ENCODE data around the gene PLXNA4. TPM values are rescaled to one million over a fixed set of nuclear protein-coding genes. Genes with fewer than 3 reads are reported as not detected.
A peak's percentile ranks its signal among the peaks of the same experiment; 100 is the strongest.

The PLXNA4 gene
- total RNA-seq, 1 donor from 2014 or later = 34.9 TPM

DNA sequence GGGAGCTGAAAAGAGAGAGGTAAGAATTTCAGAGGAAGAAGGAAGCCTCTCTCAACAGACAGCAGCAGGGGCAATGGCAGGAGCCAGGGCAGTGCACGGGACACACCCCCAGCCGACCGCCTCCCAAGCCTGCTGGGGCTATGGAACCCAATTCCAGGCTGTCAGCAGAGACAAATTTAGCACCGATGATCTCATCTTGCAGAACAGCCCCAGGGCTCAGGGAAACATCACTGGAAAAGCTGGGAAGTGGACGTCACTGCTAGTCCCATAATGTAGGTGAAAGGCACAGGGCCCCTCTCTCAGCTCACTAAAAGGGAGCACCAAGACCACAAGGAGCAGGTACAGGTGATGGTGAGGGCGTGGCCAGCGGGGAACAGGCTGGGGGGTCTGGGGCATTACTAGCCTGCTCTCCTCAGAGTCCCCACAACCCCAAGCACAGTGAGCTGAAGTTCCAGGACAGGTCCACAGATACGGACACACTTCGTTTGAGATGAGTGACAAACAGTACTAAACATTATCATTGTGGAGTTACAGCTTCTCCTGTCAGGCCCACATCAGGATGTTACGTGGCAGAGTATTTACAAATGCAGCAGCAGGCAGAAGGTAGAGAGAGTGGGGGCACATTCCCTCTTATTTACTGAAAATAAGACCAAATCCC, 103.7 kb downstream of the PLXNA4 start:
- DNase-seq (ENCODE audit: low spot score) = peak; percentile 93

DNA sequence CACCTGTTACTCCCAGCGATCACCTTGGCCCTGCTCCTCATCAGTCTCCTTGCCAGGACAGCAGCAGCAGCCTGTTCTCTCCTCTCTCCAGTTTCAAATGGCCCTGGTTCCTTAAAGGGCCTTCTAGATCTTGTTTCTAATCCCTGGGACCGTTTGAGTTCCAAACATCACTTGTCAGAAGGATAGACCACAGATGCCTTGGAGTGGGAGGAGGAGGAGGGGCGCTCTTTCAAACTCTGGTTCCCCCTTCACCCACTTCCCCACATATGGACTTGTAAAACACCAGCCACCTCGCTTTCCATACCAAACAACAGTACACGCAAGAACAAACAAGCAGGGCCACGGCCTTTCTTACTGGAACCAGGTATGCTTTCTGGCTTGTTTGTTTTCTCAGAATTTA, 104.8 kb downstream of the PLXNA4 start:
- DNase-seq (ENCODE audit: low spot score) = no peak

DNA sequence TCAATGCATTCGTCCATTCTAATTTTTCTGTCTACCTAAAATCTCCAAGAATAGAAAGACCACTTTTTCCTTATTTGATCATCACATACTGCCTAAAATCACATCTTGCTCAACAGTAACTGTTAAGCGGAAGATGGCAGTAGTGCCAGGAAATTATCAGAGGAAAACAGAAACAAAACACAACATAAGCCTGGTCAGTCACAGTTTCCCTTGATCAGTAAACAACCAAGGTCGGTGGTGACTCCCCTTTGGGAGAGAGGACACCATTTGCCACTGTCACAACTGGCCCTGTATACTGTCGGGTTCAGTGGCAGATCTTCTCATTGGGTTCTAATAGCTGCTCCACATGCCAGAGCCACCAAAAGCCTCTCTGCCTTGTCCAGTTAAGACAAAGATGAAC, 106.6 kb downstream of the PLXNA4 start:
- no peak for DNase-seq (ENCODE audit: low spot score)

DNA sequence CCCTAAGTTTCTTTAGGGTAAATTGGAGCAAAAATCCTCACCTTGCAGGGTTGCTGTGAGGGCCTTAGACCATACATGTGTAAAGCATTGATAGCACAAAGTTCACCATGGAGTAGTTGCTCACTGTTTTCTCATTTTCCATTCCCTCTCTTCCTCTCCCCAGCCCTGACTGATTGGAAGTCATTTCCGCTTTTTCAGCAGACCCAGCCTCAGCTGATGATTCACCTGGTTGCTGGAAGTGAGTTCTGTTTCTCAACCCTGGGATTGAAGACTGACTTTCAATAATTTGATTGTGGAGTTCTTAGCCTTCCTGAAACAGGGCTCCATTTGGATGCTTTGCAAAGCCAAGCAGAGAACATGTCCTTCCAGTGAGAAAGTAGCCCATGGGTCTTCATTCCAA, 107.0 kb downstream of the PLXNA4 start:
- DNase-seq (ENCODE audit: low spot score) = no peak

DNA sequence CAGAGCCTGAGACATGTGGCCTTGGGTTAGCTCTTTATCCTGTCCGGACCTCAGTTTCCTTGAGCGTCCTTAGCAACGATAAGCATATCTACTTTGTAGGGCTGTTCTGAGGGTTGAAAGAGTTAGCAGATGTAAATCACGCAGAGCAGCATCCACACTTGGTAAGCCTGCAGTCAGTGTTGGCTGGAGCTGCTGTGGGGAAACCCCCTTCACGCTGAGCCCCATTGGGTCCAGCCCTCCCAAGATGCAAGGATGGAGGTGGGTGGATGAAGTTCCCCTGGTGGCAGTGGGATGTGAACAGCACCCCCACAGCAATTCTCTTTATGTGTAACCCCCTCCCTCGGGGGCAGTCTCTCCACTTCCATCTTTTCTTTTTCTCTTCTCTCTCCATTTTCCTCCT, 109.9 kb downstream of the PLXNA4 start:
- DNase-seq (ENCODE audit: low spot score) = no peak

DNA sequence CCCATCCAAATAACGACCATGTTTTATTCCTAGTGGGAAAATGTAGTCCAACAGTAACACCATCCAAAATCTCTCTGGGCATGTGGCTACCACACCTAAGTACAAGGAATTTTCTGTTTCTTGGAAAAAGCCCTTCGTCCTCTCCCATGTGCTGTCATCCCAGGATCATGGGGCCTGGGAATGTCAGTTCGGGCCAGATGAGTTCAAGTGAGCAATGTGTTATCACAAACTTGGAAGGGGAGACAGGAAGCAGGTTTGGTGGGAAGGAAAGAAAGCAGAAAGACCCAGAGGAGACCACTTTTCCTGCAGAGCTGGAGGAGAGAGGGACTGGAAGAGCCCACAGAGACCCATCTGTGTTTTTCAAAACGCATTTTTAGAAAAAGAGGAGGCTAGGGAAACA, 110.8 kb downstream of the PLXNA4 start:
- no peak for DNase-seq (ENCODE audit: low spot score)

DNA sequence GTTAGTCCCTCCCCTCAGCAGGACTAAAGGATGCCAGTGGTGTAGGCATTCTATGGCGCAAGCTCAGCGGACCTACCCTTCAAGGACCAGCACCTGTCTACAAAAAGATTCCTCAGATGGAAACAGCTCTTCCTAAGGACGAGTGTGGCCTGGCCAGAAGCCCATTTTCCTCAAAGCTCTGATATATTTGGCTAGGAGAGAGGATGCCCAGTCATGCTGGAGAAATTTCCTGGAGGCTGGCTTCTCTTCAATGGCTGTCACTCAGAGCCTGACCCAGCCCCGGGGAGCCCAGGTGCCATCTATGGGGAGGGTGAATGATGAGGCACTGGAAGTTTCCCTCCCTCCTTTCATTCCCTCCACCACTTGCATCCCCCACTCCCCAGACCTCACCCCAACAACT, 111.5 kb downstream of the PLXNA4 start:
- DNase-seq (ENCODE audit: low spot score) = no peak

DNA sequence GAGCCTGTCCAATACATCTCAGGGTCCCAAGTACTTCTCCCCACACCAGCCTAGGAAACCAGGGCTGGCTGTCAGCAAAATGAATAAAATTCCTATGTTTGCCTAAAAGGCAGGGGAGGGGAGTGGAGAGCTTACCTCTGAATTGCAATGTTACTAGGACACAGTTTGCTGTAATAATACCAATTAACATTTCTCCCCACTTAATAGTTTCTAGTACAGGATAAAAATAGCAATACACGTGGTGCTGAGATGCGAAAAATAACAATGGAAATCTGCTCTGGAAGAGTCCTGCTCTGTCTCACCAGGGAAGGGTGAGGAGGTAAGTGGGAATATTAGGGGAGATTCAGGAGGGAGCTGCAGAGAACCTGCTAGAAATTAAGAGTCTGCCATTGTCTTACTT, 112.3 kb downstream of the PLXNA4 start:
- no peak for DNase-seq (ENCODE audit: low spot score)

DNA sequence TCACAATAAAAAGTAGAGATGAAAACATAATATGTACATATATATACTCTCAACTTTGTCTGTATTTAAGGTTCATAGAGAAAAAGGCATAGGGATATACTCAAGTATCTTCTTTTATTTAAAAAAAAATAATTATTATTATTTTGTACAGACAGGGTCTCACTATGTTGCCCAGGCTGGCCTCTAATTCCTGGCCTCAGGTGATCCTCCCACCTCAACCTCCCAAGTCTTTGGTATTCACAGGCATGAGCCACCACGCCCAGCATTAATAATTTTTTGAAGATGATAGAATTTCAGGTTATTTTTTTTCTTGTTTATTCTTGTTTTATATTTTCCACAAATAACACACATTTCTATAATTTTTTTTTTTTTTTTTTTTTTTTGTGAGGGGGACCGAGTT, 113.8 kb downstream of the PLXNA4 start:
- DNase-seq (ENCODE audit: low spot score) = no peak

DNA sequence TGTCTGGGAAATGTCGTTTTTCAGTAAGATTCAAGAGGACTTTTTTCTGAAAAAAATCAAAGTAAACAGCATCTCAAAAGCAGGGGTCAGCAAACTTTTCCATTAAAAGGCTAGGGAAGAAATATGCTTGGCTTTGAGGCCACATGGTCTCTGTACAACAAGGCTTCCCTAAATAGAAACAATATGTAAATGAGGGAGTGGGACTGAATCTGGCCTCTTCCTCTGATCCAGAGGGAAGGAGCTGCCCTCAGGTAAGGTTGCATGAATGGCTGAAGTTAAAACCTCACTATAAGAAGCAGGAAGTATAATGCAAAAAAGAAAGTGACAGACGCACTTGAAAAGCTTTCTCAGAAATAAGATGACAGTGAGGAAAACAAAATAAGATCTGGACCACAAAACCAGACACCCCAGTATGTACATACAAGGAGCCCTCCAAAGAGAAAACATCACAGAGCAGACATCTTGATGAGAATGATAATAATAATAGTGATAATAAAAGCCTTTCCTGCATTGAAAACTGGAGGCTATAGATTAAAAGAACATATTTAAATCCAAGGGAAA, 115.2 kb downstream of the PLXNA4 start:
- no peak for DNase-seq (ENCODE audit: low spot score)

DNA sequence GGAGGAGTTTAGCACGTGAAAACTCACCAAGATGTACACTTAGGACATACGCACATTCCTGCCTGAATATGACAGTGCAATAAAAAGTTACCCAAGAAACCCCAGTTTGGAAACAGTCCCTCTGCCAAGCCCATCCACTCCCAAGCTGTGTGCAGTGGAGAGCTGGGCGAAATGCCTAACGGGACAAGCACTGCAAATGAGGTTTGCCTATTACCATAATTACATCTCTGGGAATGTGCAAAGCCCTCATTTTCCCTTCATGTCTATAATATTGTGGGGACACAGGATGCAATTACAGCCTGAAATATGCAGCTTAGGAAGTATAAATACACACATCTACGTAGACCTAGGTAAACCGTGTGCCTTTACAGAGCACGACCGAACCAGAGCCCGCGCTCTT, 117.5 kb downstream of the PLXNA4 start:
- no peak for DNase-seq (ENCODE audit: low spot score)

DNA sequence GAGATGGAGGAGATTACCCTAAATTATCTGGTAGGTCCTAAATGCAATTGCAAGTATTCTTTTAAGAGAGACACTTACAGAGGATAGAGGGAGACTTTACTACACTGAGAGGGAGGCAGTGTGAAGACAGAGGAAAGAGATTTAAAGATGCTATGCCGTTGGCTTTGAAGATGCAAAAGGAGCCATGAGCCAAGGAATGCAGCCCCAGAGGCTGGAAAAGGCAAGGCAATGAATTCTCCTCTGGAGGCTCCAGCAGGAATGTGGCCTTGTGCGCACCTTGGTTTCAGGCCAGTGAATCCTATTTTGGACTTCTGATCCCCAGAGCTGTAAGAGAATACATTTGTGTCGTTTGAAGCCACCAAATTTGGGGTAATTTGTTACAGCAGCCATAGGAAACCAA, 118.6 kb downstream of the PLXNA4 start:
- no peak for DNase-seq (ENCODE audit: low spot score)

DNA sequence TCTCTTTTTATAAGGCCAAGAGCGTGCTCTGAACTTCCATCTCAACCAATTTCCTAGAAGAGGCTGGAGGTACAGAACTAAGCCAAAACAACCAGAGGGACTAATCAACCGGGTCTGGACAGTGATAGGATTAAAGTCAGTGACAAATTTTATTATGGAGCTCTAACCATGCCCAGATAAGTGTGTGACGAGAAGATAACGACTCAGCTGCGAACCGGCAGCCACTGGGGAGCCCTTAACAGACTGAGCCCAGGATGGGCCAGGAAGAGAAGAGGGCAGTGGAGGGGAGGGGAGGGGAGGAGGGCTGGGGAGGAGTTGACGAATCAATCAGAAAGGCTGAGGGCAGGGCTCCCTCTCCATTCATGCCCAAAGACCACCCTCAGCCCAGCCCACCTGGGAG, 119.9 kb downstream of the PLXNA4 start:
- DNase-seq (ENCODE audit: low spot score) = no peak

DNA sequence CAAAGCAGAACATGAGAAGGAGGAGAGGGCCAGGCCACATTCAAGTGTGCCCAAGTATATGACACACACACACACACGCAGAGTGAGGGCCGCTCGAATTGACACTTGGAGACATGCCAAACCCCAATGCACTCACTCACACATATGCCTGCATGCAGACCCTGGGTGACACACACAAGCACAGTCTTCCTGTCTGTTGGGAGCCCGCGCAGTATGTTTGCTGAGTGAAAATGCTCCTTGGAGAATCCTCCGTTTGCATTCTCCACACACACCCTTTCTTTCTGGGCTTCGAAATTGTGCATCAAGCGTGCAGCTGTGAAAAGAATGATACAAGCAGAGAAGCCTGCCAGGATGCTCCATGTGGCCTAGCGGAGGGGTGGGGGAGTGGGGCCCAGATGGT, 120.9 kb downstream of the PLXNA4 start:
- DNase-seq (ENCODE audit: low spot score) = no peak

DNA sequence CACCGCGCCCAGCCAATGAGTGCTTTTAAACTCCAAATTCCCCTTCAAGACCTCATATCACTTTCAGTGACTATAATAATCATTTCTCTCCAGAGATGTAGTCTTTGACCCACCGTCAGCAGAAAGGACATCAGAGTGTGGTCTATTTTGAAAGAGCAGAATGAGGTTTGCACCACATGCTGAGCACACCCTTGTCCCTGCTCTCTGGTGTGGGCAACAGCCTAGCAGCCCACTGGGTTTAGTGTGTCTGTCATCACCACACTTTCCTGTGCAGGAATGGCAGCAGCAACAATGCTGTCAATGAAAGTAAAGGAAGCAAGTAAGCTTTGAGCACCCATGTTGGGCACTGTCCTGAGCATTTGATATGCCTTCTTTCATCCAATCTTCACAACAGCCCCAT, 122.4 kb downstream of the PLXNA4 start:
- no peak for DNase-seq (ENCODE audit: low spot score)

DNA sequence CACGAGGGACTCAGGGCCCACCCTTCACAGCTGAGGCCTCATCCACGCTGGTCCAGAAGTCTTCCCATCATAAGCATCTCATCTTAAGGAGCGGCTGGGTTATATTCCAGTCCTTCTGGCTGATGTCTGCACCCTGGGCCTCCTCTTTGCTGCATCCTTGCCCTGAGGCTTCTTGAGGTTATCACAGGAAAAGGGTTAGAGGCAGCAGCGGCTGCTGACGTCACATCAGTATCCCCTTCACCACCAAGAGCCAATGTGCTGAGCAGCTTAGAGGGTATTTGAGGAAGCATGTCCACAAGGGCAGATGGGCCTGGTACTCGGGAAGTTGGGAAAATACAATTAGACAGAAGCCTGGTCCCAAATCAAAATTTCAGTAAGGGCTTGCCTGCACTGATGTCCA, 125.1 kb downstream of the PLXNA4 start:
- DNase-seq (ENCODE audit: low spot score) = no peak

DNA sequence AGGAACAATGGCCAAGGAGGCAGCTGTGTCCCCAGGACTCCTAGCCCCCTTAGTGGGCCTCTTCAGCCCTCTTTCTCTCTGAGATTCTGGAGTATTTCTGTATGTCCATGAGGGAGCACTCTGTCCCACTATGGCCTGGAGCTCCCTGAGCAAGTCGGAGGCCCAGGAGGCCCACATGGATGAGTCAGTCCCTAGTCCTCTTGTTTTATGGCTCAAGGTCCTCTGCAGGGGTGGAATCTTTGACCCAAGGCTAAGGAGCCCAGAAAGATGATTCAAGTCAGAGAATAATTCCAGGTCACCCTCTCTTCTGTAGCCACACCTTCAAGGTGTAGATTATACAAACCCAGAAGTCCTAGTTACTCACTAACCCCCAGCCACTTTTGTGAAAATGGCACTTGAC, 125.6 kb downstream of the PLXNA4 start:
- DNase-seq (ENCODE audit: low spot score) = no peak

DNA sequence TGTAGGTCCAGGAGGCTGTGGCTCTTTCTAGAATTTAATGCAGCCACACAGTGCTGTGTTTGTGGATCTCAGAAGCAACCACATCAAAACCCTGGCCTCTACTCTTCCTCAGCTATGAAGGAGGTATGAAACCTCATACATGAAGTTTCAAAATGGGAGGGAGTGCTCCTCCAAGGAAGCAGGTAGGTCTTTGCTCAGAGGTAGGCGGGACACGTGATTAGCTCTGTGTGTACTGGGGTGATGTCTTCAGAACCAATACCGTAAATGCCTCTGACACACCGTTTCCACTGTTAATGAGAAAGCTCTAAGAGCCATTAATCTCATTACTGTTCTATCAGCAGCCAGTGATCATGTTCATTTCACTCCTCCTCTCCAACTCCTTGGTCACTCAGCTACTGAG, 126.1 kb downstream of the PLXNA4 start:
- DNase-seq (ENCODE audit: low spot score) = no peak

DNA sequence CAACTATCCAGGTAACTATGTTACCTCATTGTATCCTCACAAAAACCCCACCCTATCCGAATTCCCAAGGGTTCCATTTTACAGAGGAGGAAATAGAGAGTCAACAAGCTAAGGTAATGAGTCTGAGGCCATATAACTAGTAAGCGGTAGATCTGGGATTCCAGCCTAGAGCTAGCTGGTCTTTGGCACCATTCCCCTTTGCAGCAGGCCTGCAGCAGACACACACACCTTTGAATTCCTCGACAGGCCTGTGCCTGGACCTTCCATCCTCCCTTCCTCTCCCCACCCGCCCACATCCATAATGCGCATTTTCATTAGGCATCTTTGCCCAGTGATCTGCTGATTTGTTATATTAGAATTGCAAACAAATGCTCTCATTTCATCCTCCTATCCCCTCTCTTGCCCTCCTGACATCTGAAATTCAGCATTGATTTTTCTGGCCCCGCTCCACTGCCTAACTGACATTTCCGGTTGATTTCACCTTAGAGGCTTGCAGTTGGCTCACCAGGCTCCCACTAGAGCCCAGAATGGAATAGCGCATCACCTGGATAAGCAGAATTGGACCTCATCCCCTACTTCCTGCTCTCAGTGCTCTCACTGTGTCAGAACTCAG, 129.5 kb downstream of the PLXNA4 start:
- DNase-seq (ENCODE audit: low spot score) = no peak

DNA sequence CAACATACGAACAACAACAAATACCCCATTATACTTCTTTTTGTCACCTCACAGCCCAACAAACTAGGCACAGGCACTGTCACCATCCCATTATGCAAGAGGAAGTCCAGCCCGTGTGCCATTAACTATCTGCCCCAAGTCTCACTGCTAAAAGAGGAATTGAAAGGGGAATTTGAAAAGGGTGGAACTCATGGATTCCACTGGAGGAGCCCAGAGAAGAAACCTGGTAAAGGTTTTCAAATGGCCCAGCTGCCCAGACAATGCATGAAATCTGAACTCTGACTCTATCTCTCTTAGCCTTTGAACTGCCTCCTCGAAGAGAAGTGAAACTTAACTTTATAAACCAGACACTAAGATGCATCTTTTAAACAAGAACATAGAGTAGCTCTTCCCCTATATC, 130.0 kb downstream of the PLXNA4 start:
- no peak for DNase-seq (ENCODE audit: low spot score)

DNA sequence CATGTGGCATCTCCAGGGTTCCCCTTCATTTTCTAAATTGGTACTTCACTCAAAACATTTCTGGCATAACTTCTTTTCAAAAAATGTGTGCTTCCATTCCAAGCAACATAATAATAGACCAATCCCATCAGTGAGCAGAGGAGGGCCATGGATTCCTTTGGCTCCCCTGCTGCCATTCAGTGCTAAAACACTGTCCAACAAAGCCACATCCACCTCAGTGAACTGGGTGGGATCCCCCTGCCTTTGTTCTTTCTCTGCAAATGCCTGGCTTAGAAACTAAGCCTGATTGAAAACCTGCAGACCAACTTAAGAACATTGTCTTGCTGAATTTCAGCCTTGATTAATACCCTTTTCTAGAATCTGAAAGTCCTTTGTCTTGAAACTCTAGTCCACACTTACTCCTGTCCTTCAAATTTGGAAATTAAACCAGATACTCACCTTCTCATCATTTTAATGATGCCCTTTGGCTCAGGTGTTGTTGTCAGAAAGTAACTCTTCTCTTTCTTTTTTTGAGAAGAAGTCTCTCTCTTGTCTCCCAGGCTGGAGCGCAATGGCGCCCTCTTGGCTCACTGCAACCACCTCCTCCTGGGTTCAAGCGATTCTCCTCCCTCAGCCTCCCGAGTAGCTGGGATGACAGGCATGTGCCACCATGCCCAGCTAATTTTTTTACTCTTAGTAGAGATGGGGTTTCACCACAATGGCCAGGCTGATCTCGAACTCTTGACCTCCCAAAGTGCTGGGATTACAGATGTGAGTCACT, 132.3 kb downstream of the PLXNA4 start:
- DNase-seq (ENCODE audit: low spot score) = no peak

DNA sequence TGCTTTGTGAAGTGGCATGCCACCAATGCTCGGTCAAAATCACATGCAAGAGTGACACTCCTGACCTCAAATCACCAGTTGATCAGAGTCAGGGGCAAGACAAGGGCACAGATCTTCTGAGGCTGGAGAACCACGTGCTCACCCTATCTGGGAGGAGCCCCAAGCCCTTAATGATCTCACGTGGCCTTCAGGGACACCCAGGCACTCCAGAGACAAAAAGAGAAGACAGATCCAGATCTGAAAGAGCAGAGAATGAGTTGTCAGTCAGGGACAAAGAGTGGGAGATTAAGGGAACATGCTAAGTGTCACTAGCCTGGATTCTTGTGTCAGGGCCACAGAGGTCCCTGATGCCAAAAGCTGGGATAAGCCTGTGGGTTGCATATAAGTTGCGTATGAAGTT, 134.3 kb downstream of the PLXNA4 start:
- no peak for DNase-seq (ENCODE audit: low spot score)

DNA sequence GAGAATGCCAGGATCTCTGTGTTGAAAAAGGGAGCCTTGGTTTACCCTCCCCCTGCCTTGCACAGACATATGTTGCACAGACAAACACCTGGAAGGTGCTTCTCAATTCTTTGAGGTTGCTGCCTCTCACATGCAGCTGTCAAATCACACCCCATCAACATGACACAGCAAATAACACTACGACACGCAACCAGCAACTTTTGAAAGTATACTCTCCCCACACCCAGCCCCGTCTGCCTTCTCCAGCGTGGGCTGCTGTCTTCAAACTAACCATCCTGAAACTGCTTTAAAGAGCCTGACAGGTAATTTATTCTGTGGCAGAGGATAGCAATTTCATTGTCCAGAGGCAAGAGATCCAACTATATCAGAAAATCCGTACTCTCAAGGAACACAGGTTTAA, 136.1 kb downstream of the PLXNA4 start:
- DNase-seq (ENCODE audit: low spot score) = no peak
